Keratinocyte (primary cell): Measurements from ENCODE around the gene HECTD1. TPM values are rescaled to one million over a fixed set of nuclear protein-coding genes. Genes with fewer than 3 reads are reported as not detected.
A peak's percentile ranks its signal among the peaks of the same experiment; 100 is the strongest.

Source experiments
- DNase-seq: peaks from one replicate; pipeline ENCODE4 v3.0.0-alpha.2; 2011; ENCODE audit warnings: low read depth, missing footprints, low spot score
- FAIRE-seq: peaks from 2 replicates; lab custom pipeline; 2011; peaks lifted over from hg19 to GRCh38; lab: Jason Lieb, UNC
- H2AFZ ChIP-seq: 2 replicates; pipeline ENCODE4 v1.6.0; 2012; ENCODE audit warnings: low read length, control low read depth, inconsistent platforms; ENCODE audit not compliant: control insufficient read depth
- H3K27ac ChIP-seq: 2 replicates; pipeline ENCODE4 v1.5.1; 2011; ENCODE audit warnings: low read length; ENCODE audit not compliant: control insufficient read depth, insufficient read depth
- H3K27me3 ChIP-seq: 3 replicates; pipeline ENCODE4 v1.6.0; 2011; ENCODE audit warnings: low read length; ENCODE audit not compliant: control insufficient read depth, insufficient read depth; ENCODE audit errors: extremely low read depth
- H3K36me3 ChIP-seq, 2 experiments: 2 replicates in 1 of 2; 3 replicates in 1 of 2; pipeline ENCODE4 v1.5.1; 2011; ENCODE audit warnings: low read length in 2 of 2, mild to moderate bottlenecking in 1 of 2; ENCODE audit not compliant: control insufficient read depth in 2 of 2, insufficient read depth in 2 of 2; ENCODE audit errors: extremely low read depth in 1 of 2
- H3K4me1 ChIP-seq: 3 replicates; pipeline ENCODE4 v1.5.1; 2011; ENCODE audit warnings: low read length; ENCODE audit not compliant: control insufficient read depth, insufficient read depth; ENCODE audit errors: extremely low read depth
- H3K4me2 ChIP-seq: 3 replicates; pipeline ENCODE4 v1.6.0; 2011; ENCODE audit warnings: low read depth, low read length; ENCODE audit not compliant: control insufficient read depth, insufficient read depth; ENCODE audit errors: extremely low read depth
- H3K4me3 ChIP-seq, 3 experiments: fragments of 200-600 bp in 1 of 3; sonication (generic) in 1 of 3; 2 replicates in 2 of 3; 3 replicates in 1 of 3; pipeline ENCODE4 v1.5.1; 2011 to 2016; ENCODE audit warnings: low read length in 3 of 3, mild to moderate bottlenecking in 3 of 3, control low read depth in 2 of 3, inconsistent platforms in 1 of 3, low read depth in 1 of 3, mixed read lengths in 1 of 3, mixed run types in 1 of 3, moderate library complexity in 1 of 3; ENCODE audit not compliant: control insufficient read depth in 2 of 3, insufficient read depth in 2 of 3; ENCODE audit errors: extremely low read depth in 1 of 3
- H3K79me2 ChIP-seq: 2 replicates; pipeline ENCODE4 v1.6.0; 2012; ENCODE audit warnings: low read length; ENCODE audit not compliant: control insufficient read depth, insufficient read depth
- H3K9ac ChIP-seq: 3 replicates; pipeline ENCODE4 v1.6.0; 2011; ENCODE audit warnings: low read length; ENCODE audit not compliant: control insufficient read depth, insufficient read depth; ENCODE audit errors: extremely low read depth
- H3K9me1 ChIP-seq: 3 replicates; pipeline ENCODE4 v1.6.0; 2011; ENCODE audit warnings: low read length; ENCODE audit not compliant: control insufficient read depth, insufficient read depth; ENCODE audit errors: extremely low read depth
- H3K9me3 ChIP-seq: 2 replicates; pipeline ENCODE4 v1.5.1; 2012; ENCODE audit warnings: low read depth, low read length; ENCODE audit not compliant: control insufficient read depth
- H4K20me1 ChIP-seq: 3 replicates; pipeline ENCODE4 v1.6.0; 2011; ENCODE audit warnings: low read length; ENCODE audit not compliant: control insufficient read depth, insufficient read depth; ENCODE audit errors: extremely low read depth
- EZH2 ChIP-seq: IDR thresholded peaks from one replicate; pipeline ENCODE4 v1.6.1; 2012; ENCODE audit warnings: inconsistent platforms, mild to moderate bottlenecking, low read length, moderate library complexity
- dilution Hi-C: fragments of 300-500 bp; cut with MboI; formaldehyde crosslinking; loops from one replicate; pipeline ENCODE4 v1.7.0; 2020; ENCODE audit warnings: low sequenced_read_pairs; ENCODE audit not compliant: extremely low pct_ligation_motif_present
- polyA plus RNA-seq, 5 experiments: library from polyadenylated mRNA; depleted of rRNA in 3 of 5; stranded (reverse) in 3 of 5; stranded (forward) in 1 of 5; unstranded in 1 of 5; fragments of >200 nt; gene quantifications; 1 replicate in 1 of 5; 2 replicates in 3 of 5; 3 replicates in 1 of 5; pipeline versions ENCODE4 v1.2.1 to v1.2.3, GENCODE V29; 2011 to 2012; ENCODE audit warnings: missing spikeins in 2 of 5, low read depth in 1 of 5, low replicate concordance in 1 of 5
- TF ChIP-seq, protein P1 (sequence below), 3 experiments: IDR thresholded peaks in 1 of 3; conservative IDR thresholded peaks in 1 of 3; optimal IDR thresholded peaks in 1 of 3; 2 replicates in 2 of 3; 3 replicates in 1 of 3; pipeline versions ENCODE3 to v1.5.1; 2011; ENCODE audit warnings: low read length in 3 of 3, mild to moderate bottlenecking in 3 of 3, moderate library complexity in 2 of 3, control low read depth in 1 of 3, inconsistent platforms in 1 of 3; ENCODE audit not compliant: insufficient read depth in 2 of 3; ENCODE audit errors: extremely low read depth in 1 of 3

The HECTD1 gene
- polyA plus RNA-seq, 1 donor (not counting 4 experiments of a cell fraction or from before 2014, with no cell fraction given) = 94.8 TPM

DNA sequence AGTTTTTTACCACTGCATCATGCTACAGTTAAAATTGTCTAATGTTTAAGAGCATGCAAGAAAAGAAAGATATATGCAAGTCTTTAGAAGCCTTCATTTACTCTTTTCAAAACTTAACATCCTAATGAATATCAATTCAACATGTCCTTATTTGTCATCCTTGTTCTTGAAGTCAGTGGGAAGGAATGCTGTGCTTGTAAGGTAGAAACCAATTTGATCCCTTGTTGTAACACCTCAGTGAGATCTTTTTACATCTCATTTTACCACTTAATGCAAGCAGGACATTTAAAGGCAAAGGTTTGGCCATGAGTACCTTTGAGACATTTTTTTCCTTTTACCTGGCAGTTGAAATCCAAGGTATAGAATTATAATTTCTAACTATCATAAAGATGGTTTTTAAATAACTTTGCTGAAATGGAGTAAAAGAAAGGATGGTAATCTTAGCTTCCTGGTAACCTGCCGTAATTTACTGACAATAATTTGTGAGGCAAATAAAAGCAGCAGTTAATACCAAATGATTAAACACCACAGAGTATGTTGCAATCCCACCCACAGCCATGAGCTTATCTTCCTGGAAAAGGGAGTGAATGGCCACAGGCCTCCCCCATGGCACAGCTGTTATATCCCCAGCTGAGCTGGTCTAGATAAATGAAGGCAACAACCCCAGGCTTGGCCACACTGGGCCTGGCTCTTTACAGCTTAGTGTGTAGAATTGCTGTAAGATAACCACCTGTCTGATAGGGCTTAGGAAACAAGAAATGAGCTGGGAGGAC, 148.3 kb downstream of the HECTD1 start:
- FAIRE-seq (no peak), DNase-seq (no peak)
- peak overlapping the region; percentile 97 for H3K27ac ChIP-seq
- no peaks in the 10 kb centered on the region for H3K9me1 ChIP-seq
- H3K36me3 ChIP-seq = no peaks in the 10 kb centered on the region
- H3K79me2 ChIP-seq = no peaks in the 10 kb centered on the region
- H3K27me3 ChIP-seq = no peaks in the 10 kb centered on the region
- H4K20me1 ChIP-seq = no peaks in the 10 kb centered on the region
- H3K9me3 ChIP-seq = no peaks in the 10 kb centered on the region
- peak overlapping the region; percentile 36 for H2AFZ ChIP-seq
- H3K4me3 ChIP-seq = peak overlapping the region in 2 of 3 experiments; percentile 47 to 50
- peak overlapping the region; percentile 60 for H3K9ac ChIP-seq
- H3K4me1 ChIP-seq = peaks cover 46% of the 10 kb centered on the region
- dilution Hi-C loops = no loop called here
- H3K4me2 ChIP-seq = peak overlapping the region; percentile 88
- TF ChIP-seq, protein P1, sequence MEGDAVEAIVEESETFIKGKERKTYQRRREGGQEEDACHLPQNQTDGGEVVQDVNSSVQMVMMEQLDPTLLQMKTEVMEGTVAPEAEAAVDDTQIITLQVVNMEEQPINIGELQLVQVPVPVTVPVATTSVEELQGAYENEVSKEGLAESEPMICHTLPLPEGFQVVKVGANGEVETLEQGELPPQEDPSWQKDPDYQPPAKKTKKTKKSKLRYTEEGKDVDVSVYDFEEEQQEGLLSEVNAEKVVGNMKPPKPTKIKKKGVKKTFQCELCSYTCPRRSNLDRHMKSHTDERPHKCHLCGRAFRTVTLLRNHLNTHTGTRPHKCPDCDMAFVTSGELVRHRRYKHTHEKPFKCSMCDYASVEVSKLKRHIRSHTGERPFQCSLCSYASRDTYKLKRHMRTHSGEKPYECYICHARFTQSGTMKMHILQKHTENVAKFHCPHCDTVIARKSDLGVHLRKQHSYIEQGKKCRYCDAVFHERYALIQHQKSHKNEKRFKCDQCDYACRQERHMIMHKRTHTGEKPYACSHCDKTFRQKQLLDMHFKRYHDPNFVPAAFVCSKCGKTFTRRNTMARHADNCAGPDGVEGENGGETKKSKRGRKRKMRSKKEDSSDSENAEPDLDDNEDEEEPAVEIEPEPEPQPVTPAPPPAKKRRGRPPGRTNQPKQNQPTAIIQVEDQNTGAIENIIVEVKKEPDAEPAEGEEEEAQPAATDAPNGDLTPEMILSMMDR (optimal IDR thresholded peaks at IDR 0.05 in 1 of 3, IDR thresholded peaks at IDR 0.05 in 1 of 3, conservative IDR thresholded peaks at IDR 0.05 in 1 of 3; ENCODE audit: extremely low read depth in 1 of 3, insufficient read depth in 2 of 3, low read length in 3 of 3) = no peak
- no peak for TF ChIP-seq EZH2

DNA sequence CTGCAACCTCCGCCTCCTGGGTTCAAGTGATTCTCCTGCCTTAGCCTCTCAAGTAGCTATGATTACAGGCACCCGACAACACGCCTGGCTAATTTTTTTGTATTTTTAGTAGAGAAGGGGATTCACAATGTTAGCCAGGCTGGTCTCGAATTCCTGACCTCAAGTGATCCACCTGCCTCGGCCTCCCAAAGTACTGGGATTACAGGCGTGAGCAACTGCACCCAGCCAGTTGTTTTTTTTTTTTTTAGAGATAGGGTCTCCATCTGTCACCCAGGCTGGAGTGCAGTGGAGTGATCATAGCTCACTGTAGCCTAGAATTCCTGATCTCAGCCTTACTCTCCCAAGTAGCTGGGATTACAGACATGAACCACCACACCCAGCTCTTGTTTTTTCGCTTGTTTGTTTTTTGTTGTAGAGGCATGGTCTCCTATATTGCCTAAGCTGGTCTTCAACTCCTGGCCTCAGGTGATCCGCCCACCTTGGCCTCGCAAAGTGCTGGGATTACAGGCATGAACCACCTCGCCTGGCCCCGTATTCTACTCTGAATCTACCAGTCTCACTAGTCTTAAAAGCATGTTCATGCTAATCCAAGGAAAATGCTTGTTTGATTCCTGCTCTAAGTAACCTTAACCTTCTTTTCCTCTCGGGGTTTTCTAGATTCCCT, 149.8 kb downstream of the HECTD1 start:
- Histone ChIP-seq H3K4me3 (no peak overlapping the region), H3K27me3 (no peaks in the 10 kb centered on the region), H3K9me1 (no peaks in the 10 kb centered on the region), H3K9ac (no peak overlapping the region), H3K27ac (peak overlapping the region; percentile 97), H3K4me2 (no peak overlapping the region), H3K9me3 (no peaks in the 10 kb centered on the region), H4K20me1 (no peaks in the 10 kb centered on the region), H2AFZ (no peak overlapping the region), H3K79me2 (no peaks in the 10 kb centered on the region), H3K4me1 (peaks cover 46% of the 10 kb centered on the region), H3K36me3 (no peaks in the 10 kb centered on the region)
- DNase-seq (no peak), FAIRE-seq (no peak)
- dilution Hi-C loops = no loop called here
- TF ChIP-seq EZH2 = no peak
- TF ChIP-seq, protein P1 (optimal IDR thresholded peaks at IDR 0.05 in 1 of 3, IDR thresholded peaks at IDR 0.05 in 1 of 3, conservative IDR thresholded peaks at IDR 0.05 in 1 of 3; ENCODE audit: extremely low read depth in 1 of 3, insufficient read depth in 2 of 3, low read length in 3 of 3) = no peak
